Naive thymus-derived CD4-positive, alpha-beta T cell (primary cell): ENCODE results near the gene HPS4. TPM values are rescaled to one million over a fixed set of nuclear protein-coding genes. Genes with fewer than 3 reads are reported as not detected.

ENCODE experiments used
- ATAC-seq: fragments of 150-1000 bp; cut with Tn5 transposase; 2 replicates; pipeline ENCODE4 v1.10.0; 2021; ENCODE audit warnings: mild to moderate bottlenecking, moderate library complexity
- CTCF ChIA-PET: fragments of 350-600 bp; sonication (Branson Sonifier 250); formaldehyde crosslinking; loops from one replicate; lab custom pipeline; 2021; ENCODE audit warnings: antibody characterized with exemption; lab: Charles Lee
- POLR2A ChIA-PET: fragments of 350-600 bp; sonication (Branson Sonifier 250); formaldehyde crosslinking; loops from one replicate; lab custom pipeline; 2021; ENCODE audit warnings: antibody characterized with exemption, inconsistent platforms; lab: Charles Lee
- DNase-seq, 9 donors: peaks; one replicate each; pipeline versions ENCODE4 v3.0.0 to v3.0.0-alpha.2; 2020 to 2022; ENCODE audit warnings: mixed read lengths in 1 of 9
- H3K27ac ChIP-seq: one replicate; pipeline ENCODE4 v1.7.0; 2013; ENCODE audit warnings: mild to moderate bottlenecking, low read depth, low read length, moderate library complexity
- H3K27me3 ChIP-seq, 2 donors: one replicate each; pipeline ENCODE4 v1.7.0; 2013; ENCODE audit warnings: low read length in 2 of 2, mild to moderate bottlenecking in 2 of 2, moderate library complexity in 2 of 2; ENCODE audit not compliant: control insufficient read depth in 2 of 2, insufficient read depth in 2 of 2
- H3K36me3 ChIP-seq, 3 experiments: 1 replicate in 2 of 3; 2 replicates in 1 of 3; pipeline ENCODE4 v1.7.0; 2013; ENCODE audit warnings: low read length in 3 of 3, mild to moderate bottlenecking in 3 of 3, moderate library complexity in 1 of 3; ENCODE audit not compliant: insufficient read depth in 3 of 3, control insufficient read depth in 2 of 3
- H3K4me1 ChIP-seq, 2 donors: one replicate each; pipeline ENCODE4 v1.7.0; 2013; ENCODE audit warnings: low read length in 2 of 2, mild to moderate bottlenecking in 2 of 2, moderate library complexity in 1 of 2; ENCODE audit not compliant: control insufficient read depth in 2 of 2, insufficient read depth in 2 of 2
- H3K4me3 ChIP-seq: 2 replicates; pipeline ENCODE4 v1.7.0; 2013; ENCODE audit warnings: mild to moderate bottlenecking, low read length
- H3K9me3 ChIP-seq, 3 experiments: 1 replicate in 2 of 3; 2 replicates in 1 of 3; pipeline ENCODE4 v1.7.0; 2013; ENCODE audit warnings: low read length in 3 of 3; ENCODE audit not compliant: control insufficient read depth in 2 of 3
- H3K27ac Mint-ChIP-seq, 9 donors: one replicate each; pipeline ENCODE4 v1.8.0; 2020 to 2022; ENCODE audit warnings: mixed read lengths in 9 of 9, mild to moderate bottlenecking in 8 of 9, moderate library complexity in 5 of 9, inconsistent platforms in 2 of 9
- H3K27me3 Mint-ChIP-seq, 5 donors: one replicate each; pipeline ENCODE4 v1.8.0; 2021 to 2022; ENCODE audit warnings: mixed read lengths in 5 of 5, mild to moderate bottlenecking in 1 of 5
- H3K36me3 Mint-ChIP-seq, 5 donors: one replicate each; pipeline ENCODE4 v1.8.0; 2020 to 2022; ENCODE audit warnings: mixed read lengths in 5 of 5, mild to moderate bottlenecking in 3 of 5, inconsistent platforms in 1 of 5
- H3K4me1 Mint-ChIP-seq, 7 donors: one replicate each; pipeline ENCODE4 v1.8.0; 2020 to 2022; ENCODE audit warnings: mixed read lengths in 7 of 7, mild to moderate bottlenecking in 3 of 7, inconsistent platforms in 1 of 7
- H3K4me3 Mint-ChIP-seq, 10 donors: one replicate each; pipeline ENCODE4 v1.8.0; 2020 to 2022; ENCODE audit warnings: mild to moderate bottlenecking in 10 of 10, mixed read lengths in 10 of 10, moderate library complexity in 6 of 10, inconsistent platforms in 2 of 10
- H3K9me3 Mint-ChIP-seq, 11 donors: one replicate each; pipeline ENCODE4 v1.8.0; 2020 to 2022; ENCODE audit warnings: mixed read lengths in 11 of 11, mild to moderate bottlenecking in 4 of 11, inconsistent platforms in 1 of 11, moderate library complexity in 1 of 11
- intact Hi-C, 2 donors: fragments of 100-400 bp; cut with micrococcal nuclease; formaldehyde crosslinking; loops; one replicate each; pipeline ENCODE4 v1.15.1; 2023
- polyA plus RNA-seq, 2 donors: library from polyadenylated mRNA; unstranded; fragments of 300-500 nt; fragmentation: Illumina TruSeq; gene quantifications; one replicate each; pipeline ENCODE4 v1.2.3, GENCODE V29; 2021
- total RNA-seq, 6 experiments: library from RNA in 5 of 6; stranded (reverse) in 5 of 6; gene quantifications; 1 replicate in 5 of 6; 2 replicates in 1 of 6; pipeline ENCODE4 v1.2.3 and lab custom pipeline; 2021 to 2026

HPS4 gene
- total and polyA plus RNA-seq, 7 experiments from 2014 or later: 21.5 to 64.3 (median 53.6) TPM

- Mint-ChIP-seq H3K4me3 (peak overlapping the region in 1 of 10 donors; percentile 49), H3K4me1 (peaks cover 42 to 53% (median 48%) of the 10 kb centered on the region in 7 donors), H3K27me3 (no peaks in the 10 kb centered on the region), H3K36me3 (peaks cover 13 to 56% (median 34%) of the 10 kb centered on the region in 5 donors), H3K9me3 (peaks cover 0 to 1% (median 0%) of the 10 kb centered on the region in 11 donors), H3K27ac (peak overlapping the region in 1 of 9 donors; percentile 84)
- DNase-seq: no peak
- no peak overlapping the region for H3K27ac ChIP-seq
- H3K4me1 ChIP-seq: peaks cover 3 to 21% of the 10 kb centered on the region in 2 donors
- H3K36me3 ChIP-seq: peaks cover 3 to 49% (median 17%) of the 10 kb centered on the region in 3 experiments
- CTCF ChIA-PET: no interaction called here
- no peaks in the 10 kb centered on the region for H3K27me3 ChIP-seq
- H3K9me3 ChIP-seq: no peaks in the 10 kb centered on the region
- POLR2A ChIA-PET: no interaction called here
- intact Hi-C loops: no loop called here
- no peak overlapping the region for H3K4me3 ChIP-seq
- no peak for ATAC-seq
Observed at GRCh38 chr22:26476705-26477340, 6.8 kb downstream of the HPS4 start.

DNA sequence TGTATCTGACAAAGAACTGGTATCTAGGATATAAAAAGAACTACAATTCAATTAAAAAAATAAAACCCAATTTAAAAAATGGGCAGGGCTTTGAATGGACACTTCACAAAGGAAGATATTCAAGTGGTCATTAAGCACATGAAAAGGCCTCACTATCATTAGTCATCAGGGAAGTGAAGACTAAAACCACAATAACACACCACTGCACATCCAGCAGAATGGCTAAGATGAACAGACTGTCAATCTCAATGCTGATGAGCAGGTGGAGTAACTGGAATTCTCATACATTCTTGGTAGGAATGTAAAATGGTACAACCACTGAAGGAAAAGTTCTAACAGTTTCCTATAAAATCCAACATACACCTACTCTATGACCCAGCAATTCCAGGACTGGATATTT lies 8.9 kb downstream of the HPS4 start:
- H3K9me3 ChIP-seq: no peaks in the 10 kb centered on the region
- no peak overlapping the region for H3K4me3 ChIP-seq
- ATAC-seq: peak; percentile 53
- no peak for DNase-seq
- no peaks in the 10 kb centered on the region for H3K27me3 Mint-ChIP-seq
- H3K27ac ChIP-seq: no peak overlapping the region
- peaks cover 24 to 34% (median 27%) of the 10 kb centered on the region in 7 donors for H3K4me1 Mint-ChIP-seq
- H3K4me3 Mint-ChIP-seq: no peak overlapping the region
- intact Hi-C loops: no loop called here
- H3K36me3 ChIP-seq: peaks cover 8 to 71% (median 31%) of the 10 kb centered on the region in 3 experiments
- ChIA-PET POLR2A (no interaction called here), CTCF (no interaction called here)
- no peaks in the 10 kb centered on the region for H3K27me3 ChIP-seq
- peaks cover 13 to 57% (median 31%) of the 10 kb centered on the region in 5 donors for H3K36me3 Mint-ChIP-seq
- H3K27ac Mint-ChIP-seq: no peak overlapping the region
- peaks cover 0 to 1% (median 0%) of the 10 kb centered on the region in 11 donors for H3K9me3 Mint-ChIP-seq
- peaks cover 1 to 7% of the 10 kb centered on the region in 2 donors for H3K4me1 ChIP-seq

- Histone ChIP-seq H3K9me3 (no peaks in the 10 kb centered on the region), H3K36me3 (peaks cover 5 to 85% (median 35%) of the 10 kb centered on the region in 3 experiments), H3K27me3 (no peaks in the 10 kb centered on the region), H3K4me1 (no peaks in the 10 kb centered on the region), H3K27ac (no peak overlapping the region), H3K4me3 (no peak overlapping the region)
- no peaks in the 10 kb centered on the region for H3K27me3 Mint-ChIP-seq
- H3K4me3 Mint-ChIP-seq: no peak overlapping the region
- CTCF ChIA-PET: no interaction called here
- intact Hi-C loops: no loop called here
- peaks cover under 1 to 6% (median 2%) of the 10 kb centered on the region in 7 donors for H3K4me1 Mint-ChIP-seq
- ATAC-seq: no peak
- no peaks in the 10 kb centered on the region for H3K9me3 Mint-ChIP-seq
- H3K36me3 Mint-ChIP-seq: peaks cover 10 to 58% (median 26%) of the 10 kb centered on the region in 5 donors
- H3K27ac Mint-ChIP-seq: no peak overlapping the region
- POLR2A ChIA-PET: interaction anchor here (1.5 kb wide), 1 partner anchor 109 kb away, joined by 3 read pairs; no protein-coding TSS in a partner anchor
- no peak for DNase-seq
Observed at GRCh38 chr22:26471522-26471921, 12.1 kb downstream of the HPS4 start.

GRCh38 chr22:26470807-26471206 lies 12.8 kb downstream of the HPS4 start:
- Mint-ChIP-seq H3K4me3 (no peak overlapping the region), H3K9me3 (no peaks in the 10 kb centered on the region), H3K27ac (no peak overlapping the region), H3K4me1 (peaks cover 0 to 6% (median 0%) of the 10 kb centered on the region in 7 donors), H3K36me3 (peaks cover 9 to 61% (median 25%) of the 10 kb centered on the region in 5 donors), H3K27me3 (no peaks in the 10 kb centered on the region)
- Histone ChIP-seq H3K36me3 (peaks cover 5 to 88% (median 33%) of the 10 kb centered on the region in 3 experiments), H3K4me3 (no peak overlapping the region), H3K4me1 (no peaks in the 10 kb centered on the region), H3K27ac (no peak overlapping the region), H3K9me3 (no peaks in the 10 kb centered on the region), H3K27me3 (no peaks in the 10 kb centered on the region)
- intact Hi-C loops: no loop called here
- ATAC-seq: no peak
- DNase-seq: no peak
- ChIA-PET CTCF (no interaction called here), POLR2A (interaction anchor here (1.2 to 1.5 kb wide), 2 partner anchors 13 to 110 kb away, joined by 3 to 5 read pairs; partner anchors contain the start of genes HPS4 and SRRD)

DNA sequence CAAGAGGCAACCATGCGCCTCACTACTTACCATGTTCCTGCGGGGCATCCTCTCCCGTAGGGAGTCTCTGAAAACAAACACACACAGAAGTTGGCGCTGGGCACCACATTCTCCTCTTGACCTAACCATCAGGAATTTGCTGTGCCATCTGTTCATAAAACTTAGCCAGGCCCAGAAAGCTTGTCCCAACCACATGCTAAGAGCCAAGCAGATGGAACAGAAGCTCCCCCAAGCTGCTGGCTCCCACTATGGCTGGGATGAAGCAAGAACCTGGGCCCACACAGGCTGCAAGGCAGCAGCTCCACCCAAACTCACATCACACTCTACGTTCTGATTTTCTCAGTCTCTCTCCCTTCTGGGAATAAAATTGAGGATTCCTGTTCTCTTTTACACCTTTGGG lies 17.4 kb downstream of the HPS4 start:
- Mint-ChIP-seq H3K4me3 (no peak overlapping the region), H3K27me3 (no peaks in the 10 kb centered on the region), H3K27ac (no peak overlapping the region), H3K36me3 (peaks cover 12 to 57% (median 20%) of the 10 kb centered on the region in 5 donors), H3K4me1 (peaks cover 0 to 6% (median 0%) of the 10 kb centered on the region in 7 donors), H3K9me3 (no peaks in the 10 kb centered on the region)
- H3K36me3 ChIP-seq: peaks cover 5 to 89% (median 21%) of the 10 kb centered on the region in 3 experiments
- DNase-seq: no peak
- CTCF ChIA-PET: interaction anchor here (0.6 to 1.1 kb wide), 2 partner anchors 10 to 17 kb away, joined by 3 to 4 read pairs; no protein-coding TSS in a partner anchor
- H3K27me3 ChIP-seq: no peaks in the 10 kb centered on the region
- intact Hi-C loops: no loop called here
- ATAC-seq: no peak
- H3K27ac ChIP-seq: no peak overlapping the region
- H3K4me3 ChIP-seq: no peak overlapping the region
- H3K9me3 ChIP-seq: no peaks in the 10 kb centered on the region
- no peaks in the 10 kb centered on the region for H3K4me1 ChIP-seq
- POLR2A ChIA-PET: no interaction called here

- no peak overlapping the region for H3K4me3 ChIP-seq
- H3K9me3 ChIP-seq: no peaks in the 10 kb centered on the region
- Mint-ChIP-seq H3K27me3 (no peaks in the 10 kb centered on the region), H3K9me3 (no peaks in the 10 kb centered on the region), H3K4me1 (peaks cover 0 to 6% (median 4%) of the 10 kb centered on the region in 7 donors), H3K27ac (no peak overlapping the region), H3K36me3 (peaks cover 7 to 51% (median 13%) of the 10 kb centered on the region in 5 donors), H3K4me3 (no peak overlapping the region)
- no peak overlapping the region for H3K27ac ChIP-seq
- DNase-seq: no peak
- H3K4me1 ChIP-seq: no peaks in the 10 kb centered on the region
- CTCF ChIA-PET: interaction anchor here (0.6 to 0.7 kb wide), 2 partner anchors 81 to 131 kb away, joined by 3 to 5 read pairs; no protein-coding TSS in a partner anchor
- H3K36me3 ChIP-seq: peaks cover 0 to 81% (median 13%) of the 10 kb centered on the region in 3 experiments
- intact Hi-C loops: loop anchor here in 1 of 2 donors (5.0 kb wide), 1 partner anchor 37 kb away; the partner anchor contains the start of gene ASPHD2
- POLR2A ChIA-PET: no interaction called here
- ATAC-seq: no peak
- no peaks in the 10 kb centered on the region for H3K27me3 ChIP-seq
Observed at GRCh38 chr22:26464312-26464711, 19.3 kb downstream of the HPS4 start.
